HG02571 (cell line): ENCODE data around the gene MYO7A.

Experiments used
- ATAC-seq: cut with Tn5 transposase; IDR thresholded peaks from one replicate; pipeline ENCODE4 v1.9.1; 2021; ENCODE audit warnings: mild to moderate bottlenecking, moderate library complexity; ENCODE audit not compliant: unreplicated experiment

Gene MYO7A

GRCh38 chr11:77181799-77182541, 53.9 kb downstream of the MYO7A start:
- no peak for ATAC-seq

- no peak for ATAC-seq
These were observed 54.7 kb downstream of the MYO7A start for GRCh38 chr11:77182542-77183430.

- ATAC-seq: no peak
These were observed 55.5 kb downstream of the MYO7A start for GRCh38 chr11:77183431-77183984.

GRCh38 chr11:77184136-77184860, 56.3 kb downstream of the MYO7A start:
- ATAC-seq: no peak

DNA sequence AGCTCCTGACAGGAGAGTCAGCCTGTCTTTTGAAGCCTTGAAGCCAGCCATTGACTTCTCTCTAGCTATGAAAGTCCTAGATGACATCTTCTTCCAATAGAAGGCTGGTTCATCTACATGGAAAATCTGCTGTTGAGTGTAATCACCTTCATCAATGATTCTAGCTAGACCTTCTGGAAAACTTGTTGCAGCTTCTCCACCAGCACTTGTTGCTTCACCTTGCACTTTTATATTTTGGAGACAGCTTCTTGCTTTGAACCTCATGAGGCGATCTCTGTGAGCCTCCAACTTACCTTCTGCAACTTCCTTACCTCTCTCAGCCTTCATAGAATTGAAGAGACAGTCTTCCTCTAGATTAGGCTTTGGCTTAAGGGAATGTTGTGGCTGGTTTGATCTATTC, 58.3 kb downstream of the MYO7A start:
- no peak for ATAC-seq

GRCh38 chr11:77187111-77187750, 59.2 kb downstream of the MYO7A start:
- ATAC-seq: no peak

GRCh38 chr11:77187776-77188632, 60.0 kb downstream of the MYO7A start:
- ATAC-seq: no peak

DNA sequence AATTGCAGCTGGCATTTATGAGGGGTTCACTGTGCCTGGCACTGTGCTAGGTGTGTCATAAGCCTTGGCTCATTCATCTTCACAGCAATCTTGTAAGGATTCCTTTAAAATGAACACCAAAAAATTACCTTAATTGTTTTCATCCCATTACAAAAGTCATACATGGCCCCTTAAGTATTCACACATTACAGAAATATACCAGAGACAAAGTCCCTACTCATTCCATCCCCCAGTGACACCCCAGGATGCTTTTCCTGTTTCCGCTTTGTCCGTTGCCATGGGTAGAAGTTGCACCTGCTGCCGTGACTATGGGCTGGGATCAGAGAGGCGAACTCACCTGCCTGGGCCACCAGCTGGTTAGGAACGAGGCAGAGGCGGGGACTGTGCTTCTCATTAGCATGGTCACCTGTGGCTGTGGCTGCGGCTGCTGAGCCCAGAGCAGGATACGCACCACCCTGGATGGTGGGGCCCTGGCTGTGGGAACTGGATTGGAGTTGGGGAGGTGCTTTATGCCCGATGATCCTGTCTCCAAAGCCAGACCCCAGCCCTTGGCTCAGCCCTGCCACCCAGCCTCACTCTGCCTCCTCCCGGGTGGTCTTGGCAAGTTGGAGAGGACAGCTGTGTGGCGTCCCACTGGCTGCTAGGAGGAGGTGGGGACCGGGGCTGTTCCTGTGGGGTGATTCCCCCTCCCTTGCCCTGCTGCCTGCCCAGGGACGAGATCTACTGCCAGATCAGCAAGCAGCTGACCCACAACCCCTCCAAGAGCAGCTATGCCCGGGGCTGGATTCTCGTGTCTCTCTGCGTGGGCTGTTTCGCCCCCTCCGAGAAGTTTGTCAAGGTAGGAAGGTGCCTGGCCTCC, 60.8 kb downstream of the MYO7A start:
- no peak for ATAC-seq

DNA sequence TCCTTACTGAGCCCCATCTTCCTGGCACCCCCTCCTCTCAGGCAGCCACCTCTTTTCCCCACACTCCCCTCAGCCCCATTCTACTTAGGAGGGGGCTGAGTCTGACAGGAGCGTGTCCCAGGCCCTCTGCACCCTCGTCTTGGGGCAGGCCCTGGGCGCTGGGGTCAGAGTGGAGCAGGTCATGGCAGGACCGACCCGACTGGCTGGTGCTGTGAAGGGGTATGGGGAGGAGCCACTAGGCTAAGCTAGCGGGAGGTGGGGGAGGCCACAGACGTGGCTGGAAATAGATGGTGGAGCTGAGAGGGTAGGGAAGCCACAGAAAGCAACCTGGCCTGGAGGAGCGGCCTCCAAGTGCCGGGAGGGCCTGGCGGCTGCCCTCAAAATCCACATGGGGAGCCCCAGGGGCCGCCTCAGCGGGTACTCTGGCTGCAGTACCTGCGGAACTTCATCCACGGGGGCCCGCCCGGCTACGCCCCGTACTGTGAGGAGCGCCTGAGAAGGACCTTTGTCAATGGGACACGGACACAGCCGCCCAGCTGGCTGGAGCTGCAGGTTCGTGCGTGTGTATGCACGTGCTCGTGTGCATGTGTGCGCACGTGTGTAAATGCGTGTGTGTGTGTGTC, 61.7 kb downstream of the MYO7A start:
- ATAC-seq: no peak

GRCh38 chr11:77190331-77191075, 62.5 kb downstream of the MYO7A start:
- ATAC-seq: no peak

- ATAC-seq: no peak
These were observed 63.4 kb downstream of the MYO7A start for GRCh38 chr11:77191429-77191822.

DNA sequence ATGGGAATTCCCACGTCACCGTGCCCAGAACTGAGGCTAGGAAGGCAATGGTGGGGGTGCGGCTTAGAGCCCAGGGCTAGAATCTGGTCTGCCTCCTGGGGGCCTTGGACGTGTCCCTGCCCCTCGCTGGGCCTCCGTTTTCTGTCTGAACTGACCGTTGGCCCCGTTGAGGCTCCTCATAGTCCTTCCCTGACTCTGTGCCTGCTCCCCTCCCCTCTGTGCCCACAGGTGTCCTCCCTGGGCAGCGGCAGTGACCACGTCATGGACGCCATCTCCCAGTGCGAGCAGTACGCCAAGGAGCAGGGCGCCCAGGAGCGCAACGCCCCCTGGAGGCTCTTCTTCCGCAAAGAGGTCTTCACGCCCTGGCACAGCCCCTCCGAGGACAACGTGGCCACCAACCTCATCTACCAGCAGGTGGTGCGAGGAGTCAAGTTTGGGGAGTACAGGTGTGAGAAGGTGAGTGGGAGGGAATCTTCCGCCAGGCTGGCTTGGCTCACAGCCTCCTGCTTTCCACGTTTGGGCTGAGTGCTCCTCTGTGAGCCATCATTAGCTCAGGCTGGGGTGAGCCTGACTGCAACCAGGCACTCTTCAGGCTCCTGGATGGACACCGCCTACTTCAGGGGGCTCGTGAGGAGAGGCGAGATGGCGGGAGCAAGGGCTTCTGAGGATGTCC, 63.9 kb downstream of the MYO7A start:
- ATAC-seq: no peak

DNA sequence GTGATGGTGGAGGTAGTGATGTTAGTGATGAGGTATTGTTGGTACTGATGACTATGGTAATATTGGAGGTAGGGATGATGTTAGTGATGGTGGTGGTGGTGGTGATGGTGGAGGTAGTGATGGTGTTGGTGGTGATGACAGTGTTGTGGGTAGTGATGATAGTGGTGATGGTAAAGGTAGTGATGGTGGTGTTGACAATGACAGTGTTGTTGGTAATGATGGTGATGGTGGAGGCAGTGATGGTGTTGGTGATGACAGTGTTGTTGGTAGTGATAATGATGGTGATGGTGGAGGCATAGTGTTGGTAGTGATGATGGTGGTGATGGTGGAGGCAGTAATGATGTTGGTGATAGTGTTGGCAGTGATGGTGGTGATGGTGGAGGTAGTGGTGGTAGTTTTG, 65.1 kb downstream of the MYO7A start:
- no peak for ATAC-seq

DNA sequence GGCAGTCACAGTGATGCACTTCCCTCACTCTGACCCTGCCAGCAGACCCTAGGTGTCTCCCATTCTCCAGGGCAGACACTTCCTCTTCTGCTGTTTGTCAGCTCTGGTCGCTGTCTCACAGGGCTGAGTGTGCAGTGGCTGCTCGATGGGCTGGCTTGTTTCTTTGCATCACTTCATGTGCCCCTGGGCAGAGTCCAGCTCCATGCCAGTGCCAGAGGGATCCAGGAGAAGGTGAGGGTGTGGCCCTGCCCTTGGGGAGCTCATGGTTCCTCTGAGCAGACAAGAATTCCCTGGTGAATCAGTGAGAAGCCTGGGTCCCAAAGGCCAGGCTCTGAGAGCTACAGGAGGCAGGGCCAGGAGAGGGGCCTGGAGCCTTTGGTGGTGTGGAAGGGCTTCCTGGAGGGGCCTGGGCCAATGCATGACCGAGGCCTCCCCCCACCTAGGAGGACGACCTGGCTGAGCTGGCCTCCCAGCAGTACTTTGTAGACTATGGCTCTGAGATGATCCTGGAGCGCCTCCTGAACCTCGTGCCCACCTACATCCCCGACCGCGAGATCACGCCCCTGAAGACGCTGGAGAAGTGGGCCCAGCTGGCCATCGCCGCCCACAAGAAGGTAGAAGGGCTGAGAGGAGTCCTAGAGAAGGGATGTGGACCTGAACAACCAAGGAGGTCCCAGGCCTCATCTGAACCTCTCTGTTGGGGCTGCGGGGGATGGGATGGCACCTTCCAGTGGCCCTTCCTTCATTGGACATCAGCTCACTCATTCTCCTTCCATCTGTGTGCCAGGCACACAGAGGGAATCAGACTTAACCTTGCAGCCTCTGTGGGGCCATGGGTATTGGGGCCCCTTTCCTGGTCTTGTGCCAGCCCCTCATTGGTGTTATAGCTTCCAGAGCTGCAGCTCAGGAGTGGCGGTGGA, 66.1 kb downstream of the MYO7A start:
- no peak for ATAC-seq

- ATAC-seq: no peak
These were observed 67.2 kb downstream of the MYO7A start for GRCh38 chr11:77195071-77195755.

- no peak for ATAC-seq
These were observed 68.9 kb downstream of the MYO7A start for GRCh38 chr11:77196961-77197360.
